Stimulated activated CD4-positive, alpha-beta T cell treated with anti-CD3 and anti-CD28 coated beads, Interleukin-12 subunit alpha, Interleukin-12 subunit beta, amount 100 ng/mL, for 4 hours (primary cell): ENCODE results near the gene WASF3.
"Not testable (repeated sequence)": the region's sequence is repeated elsewhere in the genome, so short reads cannot be mapped to it uniquely, and the experiment has no call there.

Experiments
- DNase-seq: peaks from one replicate; pipeline ENCODE4 v3.0.0-alpha.2; 2020

The WASF3 gene

DNA sequence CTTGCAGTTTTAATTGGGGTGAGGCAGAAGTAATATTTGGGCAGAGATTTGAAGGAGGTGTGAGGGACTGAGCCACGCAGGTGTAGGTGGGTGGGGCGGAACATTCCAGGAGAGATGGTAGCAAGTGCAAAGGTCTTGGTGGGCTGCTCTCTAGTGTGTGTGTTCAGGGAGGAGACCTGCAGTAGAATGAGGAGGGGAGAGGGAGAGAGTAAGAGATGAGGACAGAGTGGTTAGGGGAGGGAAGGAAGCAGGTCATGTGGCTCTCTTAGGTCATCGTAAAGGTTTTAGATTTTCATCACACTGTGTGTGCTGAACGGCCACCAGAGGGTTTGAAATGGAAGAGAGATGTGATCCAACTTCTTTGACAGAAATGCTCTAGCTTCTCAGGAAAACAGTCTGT, 33.5 kb downstream of the WASF3 start:
- no peak for DNase-seq

DNA sequence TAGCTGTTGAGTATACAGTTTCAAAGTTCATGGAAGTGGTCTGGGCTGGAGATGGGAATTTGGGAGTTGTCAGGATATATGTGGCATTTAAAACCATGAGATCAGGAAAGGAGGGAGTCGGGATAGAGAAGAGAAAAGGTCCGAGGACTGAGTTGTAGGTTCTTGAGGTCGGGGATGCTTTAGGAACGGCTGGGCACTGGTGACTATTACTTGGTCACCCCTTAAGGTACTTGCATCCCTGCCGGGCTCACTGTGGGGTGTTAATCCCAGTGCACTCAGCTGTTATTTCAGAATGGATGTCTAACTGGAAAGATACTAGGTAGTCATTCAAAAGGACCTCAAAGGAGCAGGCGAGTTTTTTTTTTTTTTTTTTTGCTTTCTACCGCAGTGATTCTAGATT, 34.2 kb downstream of the WASF3 start:
- DNase-seq = no peak

DNA sequence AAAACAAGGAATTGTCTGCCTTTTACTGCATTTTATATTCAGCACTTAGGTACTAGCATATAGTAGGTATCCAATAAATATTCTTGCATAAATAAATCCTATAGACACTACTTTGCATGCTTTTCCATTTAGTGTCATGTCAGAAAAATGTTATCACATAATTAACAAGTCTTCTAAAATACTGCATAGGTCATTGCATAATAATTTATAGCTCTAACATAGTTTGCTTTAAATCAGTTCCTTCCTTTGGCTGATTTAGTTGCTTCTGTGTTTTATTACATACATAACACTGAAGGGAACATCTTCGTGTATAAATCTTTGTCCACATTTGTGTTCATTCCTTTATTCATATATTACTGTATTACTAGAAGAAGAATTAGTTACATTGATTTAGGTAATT, 36.2 kb downstream of the WASF3 start:
- DNase-seq = no peak

DNA sequence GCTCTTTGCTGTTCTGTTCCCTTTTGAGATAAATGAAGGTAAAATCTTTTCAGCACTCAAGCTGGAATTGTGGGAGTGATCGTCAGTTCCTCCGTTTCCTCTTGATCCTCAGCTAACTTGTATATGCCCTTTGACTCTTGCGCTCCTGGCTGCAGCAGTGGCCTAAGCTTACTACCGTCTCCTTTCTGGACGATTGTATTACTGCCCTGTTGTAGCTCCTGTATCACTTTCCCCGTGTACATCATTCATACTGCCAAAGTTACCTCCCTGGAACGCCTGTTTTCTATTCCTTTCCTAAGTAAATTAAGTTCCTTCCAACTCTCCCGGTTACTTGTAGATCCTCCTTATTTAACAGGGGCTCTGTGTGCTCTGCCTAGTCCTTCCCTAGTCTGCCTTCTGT, 36.9 kb downstream of the WASF3 start:
- no peak for DNase-seq

DNA sequence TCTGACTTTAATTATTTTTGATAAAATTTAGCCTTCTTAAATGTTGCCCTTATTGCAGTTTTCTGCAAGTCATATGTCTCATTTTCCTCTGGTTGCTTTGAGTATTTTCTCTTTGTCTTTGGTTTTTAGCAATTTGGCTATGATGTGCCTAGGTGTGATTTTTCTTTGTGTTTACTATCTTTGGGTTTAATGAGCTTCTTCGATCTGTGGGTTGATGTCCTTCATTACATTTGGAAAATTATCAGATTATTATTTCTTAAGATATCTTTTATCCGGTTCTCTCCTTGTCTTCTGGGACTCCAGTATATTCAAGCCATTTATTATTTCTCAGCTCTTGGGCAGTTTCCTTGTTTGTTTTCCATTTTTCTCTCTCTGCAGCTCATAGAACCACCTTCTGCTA, 39.0 kb downstream of the WASF3 start:
- DNase-seq = no peak

DNA sequence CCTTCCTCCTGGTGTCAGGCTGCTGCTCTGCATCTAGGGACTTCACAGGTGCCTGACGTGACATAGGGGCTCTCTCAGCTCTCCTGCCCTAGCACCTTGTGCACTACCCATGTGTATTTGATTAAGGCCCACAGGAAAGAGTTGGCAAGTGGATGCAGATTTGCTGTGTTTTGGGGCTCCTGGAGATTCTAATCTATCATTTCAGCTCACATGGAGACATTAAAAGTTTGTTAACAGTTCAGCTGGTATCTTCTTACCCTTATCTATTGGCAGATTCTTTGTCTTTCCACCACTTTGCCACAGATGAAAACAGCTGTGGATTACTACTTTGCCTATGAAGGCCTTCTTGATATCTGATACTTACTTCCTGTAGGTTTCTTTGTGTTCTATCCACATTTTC, 41.9 kb downstream of the WASF3 start:
- DNase-seq = no peak

DNA sequence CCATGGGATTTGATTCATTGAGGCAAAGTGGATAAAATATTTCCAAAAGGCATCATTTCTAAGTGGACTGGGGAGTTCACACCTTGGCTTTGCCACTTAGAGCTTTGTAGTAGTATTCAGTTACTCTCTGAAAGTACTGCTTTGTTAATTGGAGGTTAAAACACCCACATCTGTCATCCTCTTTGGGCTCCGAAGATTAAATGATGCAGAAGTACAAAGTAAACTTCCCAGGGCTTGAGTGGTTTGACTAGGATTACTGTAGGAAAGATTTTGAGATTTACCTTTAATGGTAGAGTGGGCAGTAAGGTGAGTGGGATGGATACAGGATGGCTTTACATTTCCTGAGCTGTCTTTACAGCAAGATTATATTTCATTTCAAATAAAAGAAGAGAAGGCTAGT, 42.4 kb downstream of the WASF3 start:
- DNase-seq = no peak

DNA sequence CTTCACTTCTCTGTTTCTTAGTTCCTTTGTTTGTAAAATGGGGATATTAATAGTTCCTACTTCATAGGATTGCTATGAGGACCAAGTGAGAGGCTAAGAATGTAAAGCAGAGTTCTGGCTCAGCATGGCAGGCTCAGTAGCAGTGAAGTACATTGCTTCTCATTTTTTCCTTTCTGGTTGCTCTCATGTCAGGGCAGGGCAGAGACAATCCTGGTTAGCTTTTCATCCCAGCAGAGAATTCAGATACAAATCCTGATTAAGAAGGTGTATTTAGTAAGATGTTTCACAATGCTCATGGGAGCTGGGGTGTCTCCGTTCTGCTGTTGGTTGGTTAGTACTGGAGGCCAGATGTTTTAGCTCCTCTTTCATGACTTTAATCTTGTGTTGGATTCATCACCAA, 42.9 kb downstream of the WASF3 start:
- DNase-seq = no peak

DNA sequence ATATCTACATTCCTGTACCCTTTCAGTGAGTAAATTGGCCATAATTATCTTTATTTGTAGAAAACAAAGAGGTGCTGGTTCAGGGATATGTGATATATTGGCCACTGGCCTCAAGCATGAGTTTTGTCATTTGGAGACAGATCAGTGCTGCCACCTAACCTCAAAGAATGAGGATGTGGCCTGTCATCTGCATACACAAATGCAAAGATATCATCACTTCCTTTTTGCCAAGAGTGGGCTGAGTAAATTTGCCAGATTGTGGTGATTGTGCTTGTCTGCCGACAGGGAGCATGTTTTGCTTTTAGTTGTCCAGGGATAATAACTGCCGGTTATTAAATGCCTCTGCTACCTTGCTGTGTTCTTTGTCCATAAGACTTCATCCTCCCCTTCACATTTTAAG, 44.2 kb downstream of the WASF3 start:
- DNase-seq = no peak

DNA sequence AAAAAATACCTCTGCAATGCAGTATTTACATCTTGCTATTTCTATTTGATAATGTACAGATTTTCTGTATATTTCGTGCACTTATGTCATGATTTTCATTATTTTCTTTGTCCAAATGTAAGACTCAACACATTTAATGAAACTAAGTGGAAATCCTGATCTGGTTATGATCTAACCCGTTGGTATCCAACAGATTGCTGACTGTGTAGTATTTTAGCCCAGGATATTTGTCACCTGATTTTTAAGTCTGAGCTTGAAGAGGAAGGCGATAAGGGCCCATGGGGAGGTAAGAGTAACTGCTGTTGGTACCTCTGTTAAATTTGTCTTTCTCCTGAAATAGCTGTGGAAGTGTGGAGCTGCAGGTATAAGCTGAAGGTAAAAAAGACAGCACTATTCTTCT, 45.3 kb downstream of the WASF3 start:
- no peak for DNase-seq

DNA sequence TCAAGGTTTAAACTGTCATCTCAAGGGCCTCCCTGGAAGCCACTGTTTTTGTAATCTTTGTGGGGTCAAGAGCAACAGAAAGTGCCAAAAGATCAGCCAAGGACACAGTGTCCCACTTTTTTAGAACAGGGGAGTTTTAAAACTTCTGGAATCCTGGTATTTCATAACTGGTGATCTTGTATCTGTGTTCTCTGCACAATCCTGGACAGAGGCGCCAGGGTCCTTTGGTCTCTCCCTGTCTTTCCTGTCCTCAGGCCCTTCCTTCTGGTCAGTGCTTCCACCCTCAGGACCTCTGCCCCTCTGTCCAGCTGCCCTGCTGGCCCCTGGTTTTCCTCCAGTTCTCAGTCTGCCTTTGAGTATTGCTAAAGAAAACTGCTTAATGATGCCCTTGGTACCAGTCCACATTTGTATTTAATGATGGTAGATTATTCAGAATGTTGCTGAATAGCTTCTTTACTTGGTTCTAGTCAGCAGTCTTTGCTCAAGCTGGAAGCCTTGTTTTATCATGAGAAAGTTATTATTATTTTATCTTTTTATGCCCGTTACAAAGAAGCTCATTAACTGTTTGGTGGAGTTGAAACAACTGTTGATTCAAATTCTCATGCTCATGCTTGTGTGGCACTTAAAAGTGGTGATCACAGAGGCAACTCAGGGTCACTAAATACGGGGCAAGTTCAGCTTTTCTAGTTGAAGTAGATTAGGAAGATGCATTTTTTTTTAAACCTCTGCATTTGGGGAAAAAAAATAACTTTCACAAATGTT, 47.5 kb downstream of the WASF3 start:
- DNase-seq = no peak

DNA sequence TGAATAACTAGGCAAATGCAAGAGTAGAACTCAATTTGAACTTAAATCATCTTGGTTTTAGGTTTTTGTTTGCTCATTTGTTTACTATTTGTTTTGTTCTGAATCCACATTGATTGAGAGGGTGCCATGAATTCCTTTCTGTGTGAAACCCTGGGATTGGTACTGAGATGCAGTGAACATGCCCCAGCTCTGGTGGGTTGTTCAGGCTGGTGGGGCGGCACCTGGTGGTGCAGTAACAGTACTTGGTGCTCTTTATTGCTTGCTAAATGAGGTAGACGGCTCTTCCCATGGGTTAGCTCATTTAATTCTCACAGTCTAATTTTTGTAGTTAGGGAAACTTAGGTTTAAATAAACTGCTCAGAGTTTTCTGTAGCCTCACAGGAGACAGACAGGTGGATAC, 48.4 kb downstream of the WASF3 start:
- DNase-seq = no peak

DNA sequence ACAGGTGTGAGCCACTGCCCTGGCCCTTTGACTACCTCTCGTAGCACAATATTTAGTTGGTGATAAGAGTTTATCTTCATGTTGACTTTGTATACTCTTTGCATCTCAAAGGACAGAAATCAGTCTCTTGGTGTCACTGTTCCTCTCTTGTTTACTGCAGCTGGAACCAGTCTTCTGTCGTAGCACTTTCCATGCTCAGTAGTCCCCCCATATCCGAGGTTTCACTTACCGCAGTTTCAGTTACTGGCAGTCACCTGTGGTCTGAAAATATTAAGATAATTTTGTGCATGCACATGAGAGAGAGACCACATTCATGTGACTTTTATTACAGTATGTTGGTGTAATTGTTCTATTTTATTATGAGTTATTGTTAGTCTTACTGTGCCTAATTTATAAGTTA, 49.1 kb downstream of the WASF3 start:
- DNase-seq = no peak

DNA sequence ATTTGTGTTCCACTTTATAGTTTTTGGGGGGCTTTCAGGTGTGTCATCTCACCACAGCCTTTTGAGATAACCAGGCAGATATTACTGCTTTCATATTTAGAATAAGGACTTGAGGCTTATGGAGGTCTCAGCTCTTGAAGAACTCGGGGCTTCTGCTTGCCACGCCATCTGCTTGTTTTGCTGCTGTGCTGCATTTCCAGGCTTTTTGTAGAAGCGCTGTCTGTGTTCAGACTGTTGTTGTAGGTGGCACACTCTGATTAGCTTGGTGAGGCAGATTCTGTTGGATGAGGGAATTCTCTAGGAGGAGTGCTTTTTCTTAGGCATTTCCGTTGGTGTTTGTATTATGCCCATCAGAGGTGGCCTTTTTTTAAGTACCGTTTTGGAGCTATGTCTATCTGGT, 57.2 kb downstream of the WASF3 start:
- DNase-seq = no peak

DNA sequence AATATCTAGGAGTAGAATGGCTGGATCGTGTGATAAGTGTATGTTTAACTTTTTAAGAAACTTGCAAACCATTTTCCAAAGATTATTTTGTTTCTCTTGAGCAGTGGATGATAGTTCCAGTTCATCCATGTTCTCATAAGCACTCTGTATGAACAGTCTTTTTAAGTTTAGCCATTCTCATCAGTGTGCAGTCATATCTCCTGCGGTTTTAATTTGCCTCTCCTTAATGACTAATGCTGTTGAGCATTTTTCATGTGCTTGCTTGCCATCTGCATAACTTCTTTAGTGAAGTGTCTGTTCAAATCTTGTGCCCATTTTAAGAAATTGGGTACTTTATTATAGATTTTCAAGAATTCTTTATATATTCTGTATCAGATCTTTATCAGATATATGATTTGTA, 58.6 kb downstream of the WASF3 start:
- no peak for DNase-seq

DNA sequence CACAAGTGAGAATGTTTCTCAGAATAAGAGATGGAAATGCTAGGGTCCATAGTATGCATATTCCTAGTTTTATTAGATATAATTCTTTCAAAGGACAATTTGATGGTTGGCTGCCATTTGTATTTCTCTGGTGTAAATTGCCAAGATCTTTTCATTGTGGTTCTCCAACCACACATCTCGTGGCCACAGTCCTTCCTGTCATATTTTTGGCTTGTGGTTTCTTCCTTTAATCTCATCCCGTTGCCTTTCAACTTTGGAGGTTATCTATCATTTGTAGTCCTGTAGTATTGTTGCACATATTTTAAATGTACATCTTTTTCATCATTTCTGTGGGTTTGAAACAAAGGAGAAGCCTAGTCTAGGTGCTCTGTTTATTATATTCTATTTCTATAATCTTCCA, 61.2 kb downstream of the WASF3 start:
- no peak for DNase-seq

DNA sequence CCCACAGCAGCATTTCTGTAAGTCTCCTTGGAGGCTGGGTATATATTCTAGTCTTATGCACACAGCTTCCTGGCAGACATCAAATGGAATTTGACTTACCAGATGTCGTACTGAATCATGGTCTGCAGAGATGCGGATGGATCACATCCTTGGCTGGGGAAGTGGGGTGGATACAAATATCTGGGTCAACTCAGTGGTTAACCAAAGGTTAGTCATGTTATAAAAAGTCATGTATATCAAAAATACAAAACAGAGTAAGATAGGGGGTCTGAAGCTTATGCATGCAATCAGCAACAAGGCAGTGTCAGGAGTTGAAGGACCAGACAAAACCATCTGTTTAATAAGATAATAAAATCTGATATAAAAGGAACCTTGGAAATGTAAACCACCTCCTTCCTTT, 61.9 kb downstream of the WASF3 start:
- DNase-seq = no peak

DNA sequence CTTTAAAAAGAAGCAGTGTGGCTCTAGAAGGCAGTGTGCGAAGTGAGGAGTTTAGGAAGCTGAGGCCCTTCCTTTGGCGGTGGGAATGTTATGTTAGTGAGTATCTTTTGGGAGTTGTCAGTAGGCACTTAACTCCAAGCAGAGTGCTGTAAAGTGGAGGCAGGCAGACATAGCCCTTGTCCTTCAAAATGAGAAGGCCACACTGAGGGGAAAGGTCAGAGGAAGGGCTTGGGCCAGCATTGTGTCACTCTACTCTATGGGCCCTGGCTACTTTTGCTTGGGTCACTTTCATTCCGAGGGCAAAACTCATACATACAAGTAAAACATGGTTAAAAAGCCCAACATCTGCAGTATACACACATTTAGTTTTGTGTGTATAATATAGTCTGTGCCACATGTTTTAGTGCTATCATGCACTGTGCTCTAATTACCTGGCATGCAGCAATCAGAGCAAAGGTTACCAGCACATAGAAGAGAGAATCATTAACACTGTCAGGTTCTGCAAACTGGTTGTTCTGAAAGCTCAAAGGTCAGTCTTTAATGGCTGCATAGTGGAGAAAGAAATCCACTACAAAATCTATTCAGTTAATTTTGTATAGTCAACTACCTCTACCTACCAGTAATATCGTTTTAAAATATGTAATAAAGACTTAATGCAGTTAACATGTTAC, 64.4 kb downstream of the WASF3 start:
- no peak for DNase-seq

DNA sequence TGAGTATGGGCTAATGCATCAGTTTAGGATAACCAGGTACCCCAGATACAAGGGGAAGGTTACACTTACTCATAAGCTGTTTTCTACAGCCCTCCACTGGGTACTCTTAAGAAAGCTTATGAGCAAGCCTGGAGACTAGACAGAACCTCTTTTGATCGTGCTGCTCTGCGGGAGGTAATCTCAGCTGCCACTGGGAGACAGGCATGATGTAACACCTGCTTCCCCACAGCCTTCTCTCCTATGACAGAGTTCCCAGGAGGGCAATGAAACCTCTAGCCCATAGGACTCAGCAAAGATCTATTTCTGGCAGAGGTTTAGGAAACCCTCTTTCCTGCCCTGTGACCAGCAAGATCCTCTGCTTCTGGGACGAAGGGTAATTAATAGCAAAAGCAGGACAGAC, 65.6 kb downstream of the WASF3 start:
- DNase-seq = no peak

DNA sequence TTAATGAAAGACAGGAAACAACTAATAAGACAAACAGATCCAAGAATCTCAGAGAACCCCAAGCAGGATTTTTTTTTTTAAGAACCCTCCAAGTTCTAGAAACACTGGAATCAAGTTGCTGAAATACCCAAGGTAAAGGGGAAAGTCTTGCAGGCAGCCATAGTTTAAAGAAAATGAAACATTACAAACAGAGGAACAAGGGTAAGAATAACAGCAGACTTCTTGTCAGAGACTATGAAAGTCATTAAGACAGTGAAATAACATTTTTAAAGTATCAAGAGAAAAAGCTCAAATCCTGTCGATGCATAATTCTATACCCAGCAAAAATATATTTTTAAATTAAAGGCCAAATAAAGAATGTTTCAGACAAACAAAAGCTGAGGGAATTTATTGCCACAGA, 67.1 kb downstream of the WASF3 start:
- no peak for DNase-seq

DNA sequence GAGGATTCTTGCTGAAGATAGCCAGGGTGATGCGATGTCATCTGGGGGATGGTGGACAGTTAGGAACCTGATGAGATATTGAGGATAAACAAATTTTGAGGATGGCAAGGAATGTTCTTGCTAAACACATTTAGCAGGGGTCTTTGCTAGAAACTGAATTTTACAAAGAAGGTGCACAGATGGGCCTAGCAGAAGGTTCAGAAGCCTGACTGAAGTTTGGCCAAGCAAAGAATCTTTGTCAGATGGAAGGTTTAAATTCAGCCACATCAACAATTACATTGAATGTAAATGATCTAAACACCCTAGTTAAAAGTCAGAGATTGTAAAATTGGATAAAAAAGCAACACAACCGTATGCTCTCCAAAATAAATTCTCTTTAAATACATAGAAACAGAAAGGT, 68.8 kb downstream of the WASF3 start:
- DNase-seq = no peak

DNA sequence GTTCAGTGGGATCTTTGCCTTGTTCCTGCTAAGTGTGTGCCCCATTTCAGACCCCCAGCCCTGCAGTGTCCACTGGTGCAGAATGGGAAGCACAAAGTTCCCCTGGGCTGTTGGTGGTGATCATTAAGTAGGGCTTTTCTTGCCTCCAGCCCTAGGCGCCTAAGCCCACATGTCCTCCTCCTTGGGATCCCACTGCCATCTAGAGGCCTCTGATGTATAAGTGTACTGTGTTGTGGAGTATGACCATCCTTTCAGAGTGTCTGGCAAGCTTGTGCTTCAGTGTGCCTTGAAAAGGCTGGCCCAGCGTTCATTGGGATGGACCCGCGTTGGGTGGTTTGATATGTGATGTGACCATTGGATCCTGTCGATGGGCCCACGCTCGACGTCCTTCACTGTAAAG, 71.2 kb downstream of the WASF3 start:
- DNase-seq = no peak

DNA sequence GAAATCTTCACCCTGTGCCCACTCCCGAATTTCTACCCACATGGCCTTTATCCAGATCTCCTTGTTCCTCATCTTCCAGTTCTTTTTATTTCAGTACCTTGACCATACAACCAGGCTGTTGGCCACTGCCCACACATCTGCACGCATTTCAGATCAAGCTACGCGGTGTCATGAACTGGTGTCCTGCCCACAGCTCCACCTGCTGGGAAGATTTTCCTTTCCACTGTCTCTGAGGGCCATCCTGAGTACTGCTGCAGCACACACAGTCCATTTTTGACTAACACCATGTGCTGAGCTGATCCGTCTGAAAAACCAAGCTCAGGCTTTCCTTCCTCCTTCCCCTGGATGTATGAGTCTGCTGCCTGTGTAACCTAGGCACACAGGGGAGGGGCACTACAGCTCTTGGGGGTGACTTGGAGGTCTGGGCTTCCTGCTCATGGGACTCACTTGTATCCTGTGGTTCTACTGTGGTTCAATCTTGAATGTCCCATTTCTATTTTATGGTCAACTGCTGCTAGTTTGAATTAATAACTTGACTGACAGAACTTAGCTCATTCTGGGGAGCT, 71.9 kb downstream of the WASF3 start:
- no peak for DNase-seq

DNA sequence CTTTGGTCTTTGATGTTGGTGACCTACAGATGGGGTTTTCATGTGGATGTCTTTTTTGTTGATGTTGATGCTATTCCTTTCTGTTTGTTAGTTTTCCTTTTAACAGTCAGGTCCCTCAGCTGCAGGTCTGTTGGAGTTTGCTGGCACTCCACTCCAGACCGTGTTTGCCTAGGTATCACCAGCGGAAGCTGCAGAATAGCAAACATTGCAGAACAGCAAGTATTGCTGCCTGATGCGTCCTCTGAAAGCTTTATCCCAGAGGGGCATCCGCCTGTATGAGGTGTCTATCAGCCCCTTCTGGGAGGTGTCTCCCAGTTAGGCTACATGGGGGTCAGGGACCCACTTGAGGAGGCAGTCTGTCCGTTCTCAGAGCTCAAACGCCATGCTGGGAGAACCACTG, 78.2 kb downstream of the WASF3 start:
- not testable (repeated sequence) for DNase-seq

DNA sequence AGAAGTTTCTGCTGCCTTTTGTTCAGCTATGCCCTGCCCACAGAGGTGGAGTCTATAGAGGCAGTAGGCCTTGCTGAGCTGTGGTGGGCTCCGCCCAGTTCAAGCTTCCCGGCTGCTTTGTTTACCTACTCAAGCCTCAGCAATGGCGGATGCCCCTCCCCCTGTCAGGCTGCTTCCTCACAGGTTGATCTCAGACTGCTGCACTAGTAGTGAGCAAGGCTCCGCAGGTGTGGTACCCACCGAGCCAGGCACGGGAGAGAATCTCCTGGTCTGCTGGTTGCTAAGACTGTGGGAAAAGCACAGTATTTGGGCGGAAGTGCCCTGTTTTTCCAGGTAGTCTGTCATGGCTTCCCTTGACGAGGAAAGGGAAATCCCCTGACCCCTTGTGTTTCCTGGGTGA, 78.6 kb downstream of the WASF3 start:
- DNase-seq = not testable (repeated sequence)
